Measurements from ENCODE around the gene FGF5.

FGF5 gene

DNA sequence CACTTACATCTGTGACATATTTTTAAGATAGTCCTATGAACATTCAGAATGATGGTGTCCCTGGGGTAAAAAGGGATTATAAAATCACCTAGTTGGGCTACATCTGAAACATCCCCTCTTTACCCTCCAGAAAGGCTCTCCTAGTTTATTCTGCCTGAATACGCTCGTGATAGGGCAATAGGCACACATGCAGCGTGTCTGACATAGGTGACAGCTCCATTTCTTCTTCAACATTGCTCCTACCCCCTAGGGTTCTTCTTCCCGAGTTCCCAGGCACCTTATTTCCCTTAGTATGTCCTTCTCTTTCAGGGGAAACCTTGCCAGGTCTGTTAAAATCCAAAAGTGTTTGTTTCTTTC is 42.0 kb downstream of the FGF5 start:
- H4K91ac ChIP-seq (ENCODE audit: low read depth, low read length), result no peak overlapping the region
- no peak overlapping the region for H2AFZ ChIP-seq (ENCODE audit: insufficient read depth, low read length, poor library complexity)
- H3K4ac ChIP-seq (ENCODE audit: low read depth, low read length), result no peak overlapping the region
- WGBS (ENCODE audit: extremely low coverage, insufficient coverage, insufficient read length), result no CpG with 5 or more reads among the region's 4 CpGs
- no peak overlapping the region for H3K14ac ChIP-seq (ENCODE audit: low read length)
- H4K12ac ChIP-seq (ENCODE audit: low read depth, low read length), result no peak overlapping the region
- no peak overlapping the region for H3K4me2 ChIP-seq (ENCODE audit: low read length)
- H3K36me3 ChIP-seq (ENCODE audit: control insufficient read depth in 1 of 2, insufficient read depth in 2 of 2, low read length in 2 of 2), result no peaks in the 10 kb centered on the region
- no peak overlapping the region for H2BK120ac ChIP-seq (ENCODE audit: insufficient read depth, low read length, poor library complexity)
- DNase-seq, result no peak
- H4K8ac ChIP-seq (ENCODE audit: low read depth, low read length), result no peak overlapping the region
- H3K79me2 ChIP-seq (ENCODE audit: control insufficient read depth, insufficient read depth, low read length, poor library complexity), result no peaks in the 10 kb centered on the region
- no peaks in the 10 kb centered on the region for H3K79me1 ChIP-seq (ENCODE audit: low read length)
- no peak overlapping the region for H3K27ac ChIP-seq (ENCODE audit: low read depth, low read length)
- H2BK5ac ChIP-seq (ENCODE audit: low read depth, low read length, poor library complexity), result no peak overlapping the region
- no peak overlapping the region for H2BK12ac ChIP-seq (ENCODE audit: low read length)
- H3K27me3 ChIP-seq (ENCODE audit: insufficient read depth, low read length), result no peaks in the 10 kb centered on the region
- H3K4me1 ChIP-seq (ENCODE audit: control insufficient read depth in 1 of 2, insufficient read depth in 2 of 2, low read length in 2 of 2), result no peaks in the 10 kb centered on the region
- no peaks in the 10 kb centered on the region for H3K9me3 ChIP-seq (ENCODE audit: insufficient read depth, low read depth, low read length)
- H2AK5ac ChIP-seq (ENCODE audit: low read length), result no peak overlapping the region
- no peak overlapping the region for H3K18ac ChIP-seq (ENCODE audit: low read length)
- H3K4me3 ChIP-seq (ENCODE audit: low read depth, low read length), result no peak overlapping the region
- H3K9ac ChIP-seq (ENCODE audit: low read length), result no peak overlapping the region
- no peak overlapping the region for H3K23ac ChIP-seq (ENCODE audit: low read length)

DNA sequence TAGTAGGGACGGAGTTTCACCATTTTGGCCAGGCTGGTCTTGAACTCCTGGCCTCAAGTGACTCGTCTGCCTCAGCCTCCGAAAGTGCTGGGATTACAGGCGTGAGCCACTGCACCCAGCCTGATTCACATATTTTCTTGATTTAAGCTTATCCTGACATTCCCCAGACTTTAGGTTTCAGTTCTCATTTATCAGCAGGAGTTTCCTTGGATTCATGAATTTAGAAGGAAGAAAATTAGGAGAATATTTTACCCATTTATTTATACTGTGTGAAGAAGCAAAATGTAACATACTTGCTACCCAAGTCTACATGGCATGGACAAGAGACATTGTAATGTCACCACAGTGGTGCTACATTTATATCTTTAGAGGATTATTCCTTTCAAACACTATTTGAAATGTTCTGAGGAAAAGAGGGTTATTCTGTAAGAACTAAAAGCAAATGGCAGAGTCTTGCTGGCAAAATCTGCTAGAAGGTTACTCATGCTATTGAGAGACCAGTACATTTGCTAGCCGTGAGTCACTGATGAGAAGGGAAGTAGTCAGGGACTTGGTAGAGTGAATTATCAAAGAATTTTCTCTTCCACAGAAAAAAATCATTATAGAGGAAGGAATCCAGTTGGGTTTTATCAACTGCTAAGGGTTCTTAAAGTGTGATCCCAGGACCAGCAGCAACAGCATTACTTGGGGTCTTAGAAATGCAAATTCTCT is 43.0 kb downstream of the FGF5 start:
- Histone ChIP-seq H3K9me3 (ENCODE audit: insufficient read depth, low read depth, low read length) (no peaks in the 10 kb centered on the region), H3K14ac (ENCODE audit: low read length) (no peak overlapping the region), H2BK120ac (ENCODE audit: insufficient read depth, low read length, poor library complexity) (no peak overlapping the region), H2AK5ac (ENCODE audit: low read length) (no peak overlapping the region), H4K8ac (ENCODE audit: low read depth, low read length) (no peak overlapping the region), H4K91ac (ENCODE audit: low read depth, low read length) (no peak overlapping the region), H3K18ac (ENCODE audit: low read length) (no peak overlapping the region), H3K4me2 (ENCODE audit: low read length) (no peak overlapping the region), H3K36me3 (ENCODE audit: control insufficient read depth in 1 of 2, insufficient read depth in 2 of 2, low read length in 2 of 2) (no peaks in the 10 kb centered on the region), H3K27me3 (ENCODE audit: insufficient read depth, low read length) (no peaks in the 10 kb centered on the region), H3K9ac (ENCODE audit: low read length) (no peak overlapping the region), H3K79me2 (ENCODE audit: control insufficient read depth, insufficient read depth, low read length, poor library complexity) (no peaks in the 10 kb centered on the region), H3K27ac (ENCODE audit: low read depth, low read length) (no peak overlapping the region), H3K79me1 (ENCODE audit: low read length) (no peaks in the 10 kb centered on the region), H3K4me1 (ENCODE audit: control insufficient read depth in 1 of 2, insufficient read depth in 2 of 2, low read length in 2 of 2) (no peaks in the 10 kb centered on the region), H3K4ac (ENCODE audit: low read depth, low read length) (no peak overlapping the region), H2BK5ac (ENCODE audit: low read depth, low read length, poor library complexity) (no peak overlapping the region), H2BK12ac (ENCODE audit: low read length) (no peak overlapping the region), H3K23ac (ENCODE audit: low read length) (no peak overlapping the region), H2AFZ (ENCODE audit: insufficient read depth, low read length, poor library complexity) (no peak overlapping the region), H4K12ac (ENCODE audit: low read depth, low read length) (no peak overlapping the region), H3K4me3 (ENCODE audit: low read depth, low read length) (no peak overlapping the region)
- no CpG with 5 or more reads among the region's 5 CpGs for WGBS (ENCODE audit: extremely low coverage, insufficient coverage, insufficient read length)
- DNase-seq, result peak; percentile 3 to 36

DNA sequence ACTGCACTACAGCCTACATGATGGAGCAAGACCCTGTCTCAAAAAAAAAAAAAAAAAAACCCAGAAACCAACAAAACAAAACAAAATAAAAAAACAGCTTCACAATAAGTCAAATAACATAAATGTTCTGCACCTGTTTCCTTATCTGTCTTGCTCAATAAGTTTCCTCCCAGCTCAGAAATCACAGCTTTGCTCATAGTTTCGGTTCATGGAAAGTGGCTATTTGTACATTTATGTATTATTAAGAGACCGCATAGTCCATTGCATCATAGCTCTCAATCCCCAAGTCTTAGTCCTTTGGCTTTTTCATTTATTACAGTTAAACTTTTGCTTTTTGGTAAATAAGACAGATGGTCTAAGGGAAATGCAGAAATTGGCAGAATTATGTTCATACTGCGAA is 44.7 kb downstream of the FGF5 start:
- no peak overlapping the region for H3K18ac ChIP-seq (ENCODE audit: low read length)
- no peak overlapping the region for H4K12ac ChIP-seq (ENCODE audit: low read depth, low read length)
- H3K23ac ChIP-seq (ENCODE audit: low read length), result no peak overlapping the region
- no peak overlapping the region for H2AFZ ChIP-seq (ENCODE audit: insufficient read depth, low read length, poor library complexity)
- H3K27me3 ChIP-seq (ENCODE audit: insufficient read depth, low read length), result no peaks in the 10 kb centered on the region
- H3K79me2 ChIP-seq (ENCODE audit: control insufficient read depth, insufficient read depth, low read length, poor library complexity), result no peaks in the 10 kb centered on the region
- H4K91ac ChIP-seq (ENCODE audit: low read depth, low read length), result no peak overlapping the region
- H3K36me3 ChIP-seq (ENCODE audit: control insufficient read depth in 1 of 2, insufficient read depth in 2 of 2, low read length in 2 of 2), result no peaks in the 10 kb centered on the region
- no peak overlapping the region for H2BK12ac ChIP-seq (ENCODE audit: low read length)
- no peak overlapping the region for H2BK120ac ChIP-seq (ENCODE audit: insufficient read depth, low read length, poor library complexity)
- H3K4ac ChIP-seq (ENCODE audit: low read depth, low read length), result no peak overlapping the region
- DNase-seq, result no peak
- no peaks in the 10 kb centered on the region for H3K9me3 ChIP-seq (ENCODE audit: insufficient read depth, low read depth, low read length)
- no CpG with 5 or more reads among the region's 3 CpGs for WGBS (ENCODE audit: extremely low coverage, insufficient coverage, insufficient read length)
- H3K9ac ChIP-seq (ENCODE audit: low read length), result no peak overlapping the region
- no peak overlapping the region for H4K8ac ChIP-seq (ENCODE audit: low read depth, low read length)
- H2AK5ac ChIP-seq (ENCODE audit: low read length), result no peak overlapping the region
- no peak overlapping the region for H3K14ac ChIP-seq (ENCODE audit: low read length)
- H3K27ac ChIP-seq (ENCODE audit: low read depth, low read length), result no peak overlapping the region
- H3K4me2 ChIP-seq (ENCODE audit: low read length), result no peak overlapping the region
- H3K79me1 ChIP-seq (ENCODE audit: low read length), result no peaks in the 10 kb centered on the region
- H2BK5ac ChIP-seq (ENCODE audit: low read depth, low read length, poor library complexity), result no peak overlapping the region
- H3K4me3 ChIP-seq (ENCODE audit: low read depth, low read length), result no peak overlapping the region
- H3K4me1 ChIP-seq (ENCODE audit: control insufficient read depth in 1 of 2, insufficient read depth in 2 of 2, low read length in 2 of 2), result no peaks in the 10 kb centered on the region

DNA sequence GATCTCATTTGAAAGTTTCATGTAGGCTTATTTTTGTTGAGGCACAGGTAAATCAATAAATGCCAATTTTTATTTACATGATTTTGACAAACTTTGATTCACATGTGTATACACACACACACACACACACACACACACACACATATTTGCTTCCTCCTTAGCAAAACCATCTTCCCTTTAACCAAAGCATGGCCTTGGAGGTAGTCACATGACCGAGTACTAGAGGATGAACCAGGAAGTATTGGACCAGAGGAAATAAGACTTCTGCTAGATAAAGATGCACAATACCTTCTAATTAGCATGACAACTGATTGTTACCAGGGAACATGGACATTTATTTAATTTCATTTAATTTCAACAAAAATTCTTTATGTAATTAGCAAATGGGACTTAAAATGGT is 45.7 kb downstream of the FGF5 start:
- H3K4me1 ChIP-seq (ENCODE audit: control insufficient read depth in 1 of 2, insufficient read depth in 2 of 2, low read length in 2 of 2), result no peaks in the 10 kb centered on the region
- H4K8ac ChIP-seq (ENCODE audit: low read depth, low read length), result no peak overlapping the region
- H3K36me3 ChIP-seq (ENCODE audit: control insufficient read depth in 1 of 2, insufficient read depth in 2 of 2, low read length in 2 of 2), result no peaks in the 10 kb centered on the region
- H3K4me2 ChIP-seq (ENCODE audit: low read length), result no peak overlapping the region
- no peak overlapping the region for H4K91ac ChIP-seq (ENCODE audit: low read depth, low read length)
- no peak overlapping the region for H2AFZ ChIP-seq (ENCODE audit: insufficient read depth, low read length, poor library complexity)
- no CpG with 5 or more reads among the region's 1 CpG for WGBS (ENCODE audit: extremely low coverage, insufficient coverage, insufficient read length)
- DNase-seq, result no peak
- no peak overlapping the region for H3K27ac ChIP-seq (ENCODE audit: low read depth, low read length)
- H2BK120ac ChIP-seq (ENCODE audit: insufficient read depth, low read length, poor library complexity), result no peak overlapping the region
- no peak overlapping the region for H3K14ac ChIP-seq (ENCODE audit: low read length)
- no peaks in the 10 kb centered on the region for H3K79me1 ChIP-seq (ENCODE audit: low read length)
- H3K4ac ChIP-seq (ENCODE audit: low read depth, low read length), result no peak overlapping the region
- no peaks in the 10 kb centered on the region for H3K79me2 ChIP-seq (ENCODE audit: control insufficient read depth, insufficient read depth, low read length, poor library complexity)
- no peak overlapping the region for H3K4me3 ChIP-seq (ENCODE audit: low read depth, low read length)
- no peak overlapping the region for H3K9ac ChIP-seq (ENCODE audit: low read length)
- H4K12ac ChIP-seq (ENCODE audit: low read depth, low read length), result no peak overlapping the region
- no peaks in the 10 kb centered on the region for H3K9me3 ChIP-seq (ENCODE audit: insufficient read depth, low read depth, low read length)
- no peak overlapping the region for H2AK5ac ChIP-seq (ENCODE audit: low read length)
- no peak overlapping the region for H3K18ac ChIP-seq (ENCODE audit: low read length)
- no peak overlapping the region for H2BK12ac ChIP-seq (ENCODE audit: low read length)
- H3K23ac ChIP-seq (ENCODE audit: low read length), result no peak overlapping the region
- H2BK5ac ChIP-seq (ENCODE audit: low read depth, low read length, poor library complexity), result no peak overlapping the region
- no peaks in the 10 kb centered on the region for H3K27me3 ChIP-seq (ENCODE audit: insufficient read depth, low read length)

All from trophoblast cell (in vitro differentiated cells and primary cell).